ENCODE results near the gene TRAF3IP1. TPM values are rescaled to one million over a fixed set of nuclear protein-coding genes. Genes with fewer than 3 reads are reported as not detected.

The TRAF3IP1 gene
- total and polyA plus RNA-seq, 2 donors (not counting 1 experiment from before 2014, with no cell fraction given): 3.9 to 9.2 TPM

GRCh38 chr2:238418196-238418998 lies 98.1 kb downstream of the TRAF3IP1 start:
- no peaks in the 10 kb centered on the region for H3K36me3 ChIP-seq (ENCODE audit: control insufficient read depth, insufficient read depth, low read length)
- no peak overlapping the region for H3K27ac ChIP-seq (ENCODE audit: insufficient read depth, low read length)
- H3K27me3 ChIP-seq (ENCODE audit: control insufficient read depth, insufficient read depth, low read length): no peaks in the 10 kb centered on the region
- H3K9me3 ChIP-seq (ENCODE audit: control insufficient read depth, insufficient read depth, low read depth, low read length): no peaks in the 10 kb centered on the region
- H3K4me2 ChIP-seq (ENCODE audit: extremely low read depth, insufficient read depth, low read length): no peak overlapping the region
- TF ChIP-seq, protein P1, sequence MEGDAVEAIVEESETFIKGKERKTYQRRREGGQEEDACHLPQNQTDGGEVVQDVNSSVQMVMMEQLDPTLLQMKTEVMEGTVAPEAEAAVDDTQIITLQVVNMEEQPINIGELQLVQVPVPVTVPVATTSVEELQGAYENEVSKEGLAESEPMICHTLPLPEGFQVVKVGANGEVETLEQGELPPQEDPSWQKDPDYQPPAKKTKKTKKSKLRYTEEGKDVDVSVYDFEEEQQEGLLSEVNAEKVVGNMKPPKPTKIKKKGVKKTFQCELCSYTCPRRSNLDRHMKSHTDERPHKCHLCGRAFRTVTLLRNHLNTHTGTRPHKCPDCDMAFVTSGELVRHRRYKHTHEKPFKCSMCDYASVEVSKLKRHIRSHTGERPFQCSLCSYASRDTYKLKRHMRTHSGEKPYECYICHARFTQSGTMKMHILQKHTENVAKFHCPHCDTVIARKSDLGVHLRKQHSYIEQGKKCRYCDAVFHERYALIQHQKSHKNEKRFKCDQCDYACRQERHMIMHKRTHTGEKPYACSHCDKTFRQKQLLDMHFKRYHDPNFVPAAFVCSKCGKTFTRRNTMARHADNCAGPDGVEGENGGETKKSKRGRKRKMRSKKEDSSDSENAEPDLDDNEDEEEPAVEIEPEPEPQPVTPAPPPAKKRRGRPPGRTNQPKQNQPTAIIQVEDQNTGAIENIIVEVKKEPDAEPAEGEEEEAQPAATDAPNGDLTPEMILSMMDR (conservative IDR thresholded peaks at IDR 0.05 in 1 of 2, IDR thresholded peaks at IDR 0.05 in 1 of 2; ENCODE audit: low read depth in 1 of 2, low read length in 2 of 2): no peak
- TF ChIP-seq EZH2 (IDR thresholded peaks at IDR 0.05; ENCODE audit: low read length, missing control alignments): no peak
- H3K4me3 ChIP-seq (replicated peaks in 1 of 4; ENCODE audit: control extremely low read depth in 1 of 4, insufficient read depth in 1 of 4, low read depth in 3 of 4, low read length in 4 of 4): no peak overlapping the region
- H2AFZ ChIP-seq (ENCODE audit: low read length): no peak overlapping the region
- no peaks in the 10 kb centered on the region for H4K20me1 ChIP-seq (ENCODE audit: control insufficient read depth, extremely low read depth, insufficient read depth, low read length)
- DNase-seq (ENCODE audit: low read depth in 2 of 2): peak in 1 of 2 donors; percentile 42
- H3K9ac ChIP-seq (ENCODE audit: insufficient read depth, low read length): no peak overlapping the region
- H3K4me1 ChIP-seq (ENCODE audit: control insufficient read depth, extremely low read depth, insufficient read depth, low read length): peaks cover 7% of the 10 kb centered on the region
- no peaks in the 10 kb centered on the region for H3K79me2 ChIP-seq (ENCODE audit: control insufficient read depth, insufficient read depth, low read length)

DNA sequence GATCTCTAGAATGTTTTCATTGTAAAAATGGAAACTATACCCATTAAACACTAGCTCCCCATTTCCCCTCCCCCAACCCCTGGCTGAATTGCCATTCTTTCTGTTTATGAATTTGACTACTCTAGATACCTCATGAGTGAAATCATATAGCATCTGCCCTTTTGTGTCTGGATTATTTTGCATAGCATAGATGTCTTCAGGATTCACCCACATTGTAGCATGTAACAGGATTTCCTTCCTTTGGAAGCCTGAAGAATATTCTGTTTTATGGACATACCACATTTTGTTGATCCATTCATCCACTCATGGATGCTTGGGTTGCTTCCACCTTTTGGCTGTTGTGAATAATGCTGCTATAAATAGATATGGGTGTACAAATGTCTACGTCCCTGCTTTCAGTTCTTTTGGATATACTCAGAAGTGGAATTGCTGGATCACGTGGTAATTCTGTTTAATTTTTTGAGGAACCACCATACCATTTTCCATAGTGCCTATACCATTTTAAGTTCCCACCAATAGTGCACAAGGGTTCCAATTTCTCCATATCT lies 98.8 kb downstream of the TRAF3IP1 start:
- no peak for DNase-seq (ENCODE audit: low read depth in 2 of 2)
- Histone ChIP-seq H3K4me1 (ENCODE audit: control insufficient read depth, extremely low read depth, insufficient read depth, low read length) (peaks cover 13% of the 10 kb centered on the region), H3K36me3 (ENCODE audit: control insufficient read depth, insufficient read depth, low read length) (no peaks in the 10 kb centered on the region), H3K9me3 (ENCODE audit: control insufficient read depth, insufficient read depth, low read depth, low read length) (no peaks in the 10 kb centered on the region), H4K20me1 (ENCODE audit: control insufficient read depth, extremely low read depth, insufficient read depth, low read length) (no peaks in the 10 kb centered on the region), H3K79me2 (ENCODE audit: control insufficient read depth, insufficient read depth, low read length) (no peaks in the 10 kb centered on the region), H3K4me3 (replicated peaks in 1 of 4; ENCODE audit: control extremely low read depth in 1 of 4, insufficient read depth in 1 of 4, low read depth in 3 of 4, low read length in 4 of 4) (no peak overlapping the region), H3K9ac (ENCODE audit: insufficient read depth, low read length) (no peak overlapping the region), H3K27me3 (ENCODE audit: control insufficient read depth, insufficient read depth, low read length) (no peaks in the 10 kb centered on the region), H3K27ac (ENCODE audit: insufficient read depth, low read length) (no peak overlapping the region), H2AFZ (ENCODE audit: low read length) (no peak overlapping the region), H3K4me2 (ENCODE audit: extremely low read depth, insufficient read depth, low read length) (no peak overlapping the region)
- TF ChIP-seq EZH2 (IDR thresholded peaks at IDR 0.05; ENCODE audit: low read length, missing control alignments): no peak
- TF ChIP-seq, protein P1 (conservative IDR thresholded peaks at IDR 0.05 in 1 of 2, IDR thresholded peaks at IDR 0.05 in 1 of 2; ENCODE audit: low read depth in 1 of 2, low read length in 2 of 2): no peak

DNA sequence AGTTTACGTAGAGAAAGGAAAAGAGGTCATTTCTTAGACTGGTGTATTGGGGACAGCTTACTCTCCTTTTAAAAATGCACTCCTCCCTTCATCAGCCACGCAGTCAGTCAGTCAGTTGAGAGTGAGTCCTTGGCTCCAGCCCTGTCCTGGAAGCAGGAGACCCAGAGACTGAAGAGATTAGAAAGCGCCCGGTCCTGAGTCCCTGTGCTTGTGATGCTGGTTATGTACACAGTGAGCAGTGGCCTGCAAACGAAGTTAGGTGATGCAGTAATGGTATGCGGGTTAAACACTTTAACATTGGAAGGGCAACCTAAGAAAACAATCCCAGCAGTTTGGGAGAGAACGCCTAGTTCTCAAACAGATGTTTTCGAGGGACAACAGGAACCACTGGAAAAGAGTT lies 100.1 kb downstream of the TRAF3IP1 start:
- no peak for DNase-seq (ENCODE audit: low read depth in 2 of 2)
- no peaks in the 10 kb centered on the region for H3K36me3 ChIP-seq (ENCODE audit: control insufficient read depth, insufficient read depth, low read length)
- TF ChIP-seq EZH2 (IDR thresholded peaks at IDR 0.05; ENCODE audit: low read length, missing control alignments): no peak
- TF ChIP-seq, protein P1 (conservative IDR thresholded peaks at IDR 0.05 in 1 of 2, IDR thresholded peaks at IDR 0.05 in 1 of 2; ENCODE audit: low read depth in 1 of 2, low read length in 2 of 2): no peak
- H4K20me1 ChIP-seq (ENCODE audit: control insufficient read depth, extremely low read depth, insufficient read depth, low read length): no peaks in the 10 kb centered on the region
- H3K27me3 ChIP-seq (ENCODE audit: control insufficient read depth, insufficient read depth, low read length): no peaks in the 10 kb centered on the region
- H3K79me2 ChIP-seq (ENCODE audit: control insufficient read depth, insufficient read depth, low read length): no peaks in the 10 kb centered on the region
- no peak overlapping the region for H3K9ac ChIP-seq (ENCODE audit: insufficient read depth, low read length)
- H2AFZ ChIP-seq (ENCODE audit: low read length): no peak overlapping the region
- no peak overlapping the region for H3K27ac ChIP-seq (ENCODE audit: insufficient read depth, low read length)
- no peak overlapping the region for H3K4me3 ChIP-seq (replicated peaks in 1 of 4; ENCODE audit: control extremely low read depth in 1 of 4, insufficient read depth in 1 of 4, low read depth in 3 of 4, low read length in 4 of 4)
- no peak overlapping the region for H3K4me2 ChIP-seq (ENCODE audit: extremely low read depth, insufficient read depth, low read length)
- H3K4me1 ChIP-seq (ENCODE audit: control insufficient read depth, extremely low read depth, insufficient read depth, low read length): peaks cover 19% of the 10 kb centered on the region
- H3K9me3 ChIP-seq (ENCODE audit: control insufficient read depth, insufficient read depth, low read depth, low read length): no peaks in the 10 kb centered on the region
